CD4-positive, alpha-beta T cell treated with Interleukin-12 subunit alpha and Interleukin-12 subunit beta, for 1 hour (primary cell): ENCODE measurements around the gene DEDD.

ENCODE experiments used
- DNase-seq: peaks from one replicate; pipeline ENCODE4 v3.0.0-alpha.2; 2020

DEDD gene

DNA sequence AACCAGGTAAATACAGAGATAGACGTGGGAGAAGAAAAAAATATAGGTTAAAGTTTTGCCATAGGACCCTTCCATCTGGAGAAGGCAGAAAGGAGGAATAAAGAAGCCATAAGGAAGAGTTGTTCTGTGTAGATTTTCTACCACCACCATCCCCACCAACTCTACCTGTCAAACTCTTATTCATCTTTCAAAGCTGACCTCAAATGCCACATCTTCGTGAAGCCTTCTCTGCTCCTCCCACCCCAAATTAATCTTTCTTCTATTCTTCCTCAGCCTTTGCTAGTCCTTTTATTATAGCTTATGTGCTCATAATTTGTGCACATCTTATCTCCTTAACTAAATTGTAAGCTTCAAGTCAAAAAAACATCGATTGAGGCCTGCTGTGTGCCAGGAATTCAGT lies 41.9 kb downstream of the DEDD start:
- no peak for DNase-seq

DNA sequence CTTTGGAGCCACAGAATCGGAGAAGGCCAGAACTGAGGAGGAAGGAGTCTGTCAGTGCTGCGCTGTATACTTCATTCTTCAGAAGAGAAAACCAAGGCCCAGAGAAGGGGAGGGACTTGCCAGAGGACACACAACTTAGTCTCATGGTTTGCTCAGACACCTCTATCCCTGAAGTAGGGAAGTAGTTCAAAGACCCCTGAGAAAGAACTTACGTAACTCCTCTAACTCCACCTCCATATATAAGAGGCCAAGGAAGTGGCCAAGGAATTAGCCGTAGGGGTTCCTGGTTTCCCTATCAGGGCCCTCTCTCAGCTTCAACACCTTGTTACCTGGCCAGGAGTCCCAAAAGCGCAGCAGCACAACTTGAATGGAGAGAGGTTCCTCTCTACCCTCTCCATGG lies 42.5 kb downstream of the DEDD start:
- DNase-seq: no peak

DNA sequence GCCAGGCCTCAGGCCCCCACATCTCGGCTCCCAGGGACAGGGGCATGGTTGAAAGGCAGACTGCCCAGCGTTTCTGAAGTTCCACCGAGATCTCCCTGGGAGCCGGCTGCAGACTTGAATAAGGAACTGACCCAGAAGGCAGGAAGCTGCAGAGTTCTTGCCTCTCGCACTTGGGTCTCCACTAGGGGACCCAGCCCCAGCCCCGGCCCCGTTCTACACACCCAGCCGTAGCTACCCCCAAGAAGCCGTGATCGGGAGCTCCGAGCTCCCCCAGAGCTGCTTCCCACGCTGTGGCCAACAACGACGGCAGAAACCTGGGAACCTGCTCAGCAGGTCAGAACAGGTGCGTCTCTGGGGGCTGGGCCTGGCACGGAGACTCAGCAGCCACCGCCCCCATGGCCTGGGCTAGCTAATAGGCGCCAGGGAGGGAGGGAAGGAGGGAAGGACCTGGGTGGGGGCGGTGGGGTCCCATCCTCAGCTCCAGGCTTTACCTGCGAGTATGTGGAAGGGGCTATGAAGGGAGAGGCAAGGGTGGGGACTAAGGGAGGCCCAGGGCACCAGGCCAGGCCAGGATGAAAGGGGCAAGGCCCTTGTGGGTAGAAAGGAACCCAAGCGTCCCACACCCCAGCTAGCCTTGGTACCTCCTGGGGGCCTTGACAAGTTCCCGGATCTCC lies 43.1 kb downstream of the DEDD start, which contains the start of gene NECTIN4:
TSS of gene NECTIN4 (minus strand) at position 308 of the 674 bp plus-strand sequence. CDS start at position 46, 262 bp downstream.
- DNase-seq: no peak

DNA sequence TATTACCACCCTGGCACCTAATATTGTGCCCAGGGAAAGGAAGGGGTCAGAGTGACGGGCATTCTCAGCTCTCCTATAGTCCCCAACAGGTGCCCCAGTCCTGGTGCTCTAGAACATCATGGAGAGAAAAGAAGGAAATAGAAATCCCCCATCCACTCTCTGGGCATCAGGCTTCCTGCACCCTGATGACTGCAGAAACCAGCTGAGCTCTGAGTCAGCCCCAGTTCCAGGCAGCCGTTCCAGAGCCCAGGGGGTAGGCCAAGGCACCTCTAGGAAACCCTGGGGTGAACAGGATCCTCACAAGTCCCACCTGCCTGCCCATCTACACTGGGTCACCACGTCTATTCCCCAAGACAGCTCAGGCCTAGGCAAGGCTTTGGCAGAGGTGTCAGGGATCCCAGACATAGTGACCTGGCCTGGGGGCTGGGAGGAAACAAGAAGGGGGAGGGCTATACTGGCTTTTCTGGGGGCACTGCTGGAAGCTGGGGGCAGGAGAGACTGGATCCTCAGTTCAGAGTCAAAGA lies 43.8 kb downstream of the DEDD start:
- no peak for DNase-seq

DNA sequence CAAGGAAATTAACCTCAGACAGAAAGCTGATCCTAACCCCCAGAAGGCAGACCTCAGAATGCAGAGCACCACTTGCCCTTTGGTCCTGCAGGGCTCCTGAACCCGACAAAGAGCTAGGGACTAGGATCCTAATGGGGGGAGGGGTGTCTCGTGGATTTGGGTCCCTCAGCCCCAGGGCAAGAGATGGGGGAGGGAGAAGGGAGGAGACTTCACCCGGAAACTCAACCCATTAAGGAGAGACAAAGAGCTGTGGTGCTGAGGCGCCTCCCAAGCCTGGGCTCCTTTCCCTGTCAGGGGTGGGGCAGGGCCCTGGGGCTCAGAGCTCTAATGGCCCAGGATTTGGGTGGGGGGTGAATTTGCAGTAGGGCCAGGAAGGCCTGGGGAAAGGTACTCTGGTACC lies 46.0 kb downstream of the DEDD start:
- no peak for DNase-seq

DNA sequence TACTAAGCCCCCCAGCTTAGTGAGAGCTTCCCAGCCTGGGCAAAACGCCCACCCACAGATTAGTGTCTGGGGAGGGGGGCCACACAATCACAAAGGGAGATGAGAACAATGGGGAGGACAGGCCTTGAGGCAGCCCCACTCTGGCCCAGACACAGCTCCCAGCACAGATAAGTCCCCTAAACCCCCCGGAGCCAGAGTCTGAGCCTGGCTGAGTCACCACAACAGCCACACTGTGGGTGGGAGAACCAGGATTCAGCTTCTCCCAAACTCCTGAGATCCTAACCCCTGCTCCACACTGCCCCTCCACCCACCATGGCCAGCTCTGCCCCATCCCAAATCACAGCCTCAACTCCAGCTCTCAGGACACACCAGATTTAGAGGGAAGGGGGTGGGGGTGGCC lies 47.3 kb downstream of the DEDD start:
- no peak for DNase-seq

DNA sequence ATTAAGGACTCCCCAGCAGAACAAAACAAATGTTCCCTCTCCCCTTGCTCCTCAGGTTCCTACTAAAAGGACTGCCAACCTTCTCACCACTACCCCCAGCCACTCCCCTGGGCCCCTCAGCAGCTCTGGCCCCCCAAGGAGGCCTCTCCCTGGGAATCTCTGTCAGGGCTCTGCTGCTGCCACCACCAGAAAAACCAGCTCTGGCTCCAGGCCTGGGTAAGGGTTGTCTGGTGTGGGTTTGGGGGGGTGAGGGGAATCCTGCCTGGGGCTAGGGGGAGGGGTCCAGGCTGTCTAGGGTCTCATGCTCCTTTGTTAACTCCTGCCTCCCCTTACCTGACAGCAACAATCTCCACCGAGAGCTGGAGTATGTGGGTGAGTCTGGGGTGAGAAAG lies 47.9 kb downstream of the DEDD start:
- no peak for DNase-seq

DNA sequence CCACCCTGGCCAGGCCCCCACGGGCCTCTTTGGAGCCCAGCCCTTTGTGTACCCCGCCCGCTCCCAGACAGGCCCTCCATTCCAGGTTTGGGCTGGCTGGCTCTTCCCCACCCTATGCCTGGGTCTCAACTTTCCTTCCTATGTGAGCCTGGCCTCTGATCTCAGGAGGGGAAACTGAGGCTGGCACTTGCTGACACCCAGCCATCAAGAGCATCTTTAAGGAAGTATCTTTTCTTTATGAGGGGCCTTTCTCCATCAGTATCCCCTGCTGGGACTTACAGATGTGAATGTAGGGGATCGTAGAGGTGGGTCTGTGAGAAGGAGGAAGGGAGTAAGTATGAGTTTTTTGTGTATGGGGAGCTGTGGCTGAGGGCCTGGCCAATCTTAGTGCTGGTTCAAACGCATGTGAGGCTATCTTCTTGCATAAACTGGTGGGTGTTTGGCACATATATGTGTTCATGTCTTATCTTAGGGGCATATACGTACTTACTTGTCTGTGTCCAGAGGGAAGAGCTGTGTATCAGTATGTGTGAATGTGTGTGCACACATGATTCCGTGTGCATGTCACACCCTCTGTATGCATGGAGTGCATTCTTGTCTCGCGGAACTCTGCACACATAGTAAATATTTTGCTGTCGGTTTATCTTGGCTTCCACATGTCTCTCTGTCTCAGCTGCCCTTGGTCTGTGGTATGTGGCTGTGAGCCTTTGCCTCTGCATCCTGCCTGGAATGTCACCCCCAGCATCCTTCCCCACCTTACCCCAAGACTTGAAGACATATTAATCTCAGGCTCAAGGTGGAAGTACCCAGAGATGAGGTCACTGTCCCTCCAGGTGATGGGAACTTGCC lies 48.5 kb downstream of the DEDD start:
- no peak for DNase-seq

DNA sequence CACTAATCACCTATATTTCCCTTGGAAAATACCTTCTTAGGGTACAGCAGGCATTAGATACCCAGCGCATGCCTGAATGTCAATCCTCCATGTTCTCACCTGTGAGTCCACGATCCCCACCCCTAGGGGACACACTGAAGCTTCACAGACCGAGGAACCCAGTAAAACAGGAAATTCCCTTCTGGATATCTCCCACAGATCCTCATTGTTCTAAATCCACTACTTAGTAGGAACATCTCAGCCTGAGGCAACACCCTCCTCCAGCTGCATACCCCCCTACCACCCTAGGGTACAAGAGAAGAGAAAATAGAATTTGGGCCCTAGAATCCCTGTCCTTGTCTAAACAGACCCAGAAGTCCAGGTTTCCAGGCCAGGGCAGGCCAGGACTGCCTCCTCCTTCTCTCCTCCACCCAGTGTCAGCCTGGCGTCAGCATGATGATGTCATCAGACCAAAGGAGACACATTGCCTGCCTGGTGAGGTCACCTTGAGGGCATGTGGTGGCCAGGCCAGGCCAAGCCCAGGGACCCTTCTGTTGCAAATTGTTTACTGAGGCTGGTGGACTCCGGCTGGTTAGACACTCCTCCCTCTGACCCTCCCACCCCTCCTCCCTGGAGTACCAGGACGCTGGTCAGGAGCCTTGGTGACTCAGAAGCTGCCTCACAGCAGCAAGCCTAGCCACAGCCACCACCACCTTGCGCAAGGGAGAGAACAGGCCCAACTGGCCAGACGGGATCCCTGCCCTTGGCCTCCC lies 49.3 kb downstream of the DEDD start:
- DNase-seq: peak; percentile 26

DNA sequence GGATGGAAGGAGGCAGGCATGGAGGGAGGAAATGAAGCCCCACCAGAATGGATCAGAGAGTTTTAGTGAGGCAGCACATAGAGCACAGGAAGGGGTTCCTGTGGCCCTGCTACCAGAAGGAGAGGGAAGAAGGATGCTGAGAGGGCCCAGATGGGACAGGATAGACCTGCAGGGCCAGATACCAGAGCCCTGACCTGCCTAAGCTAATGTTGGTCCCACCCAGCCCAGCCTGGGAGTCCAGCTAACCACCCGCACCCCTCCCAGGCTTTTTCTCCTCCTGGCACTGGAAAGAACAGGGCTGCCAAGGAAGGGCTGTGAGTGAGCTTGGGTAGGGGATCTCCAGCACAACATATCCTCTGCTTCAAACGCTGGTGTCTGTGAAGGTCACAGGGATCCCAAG lies 50.0 kb downstream of the DEDD start:
- no peak for DNase-seq

DNA sequence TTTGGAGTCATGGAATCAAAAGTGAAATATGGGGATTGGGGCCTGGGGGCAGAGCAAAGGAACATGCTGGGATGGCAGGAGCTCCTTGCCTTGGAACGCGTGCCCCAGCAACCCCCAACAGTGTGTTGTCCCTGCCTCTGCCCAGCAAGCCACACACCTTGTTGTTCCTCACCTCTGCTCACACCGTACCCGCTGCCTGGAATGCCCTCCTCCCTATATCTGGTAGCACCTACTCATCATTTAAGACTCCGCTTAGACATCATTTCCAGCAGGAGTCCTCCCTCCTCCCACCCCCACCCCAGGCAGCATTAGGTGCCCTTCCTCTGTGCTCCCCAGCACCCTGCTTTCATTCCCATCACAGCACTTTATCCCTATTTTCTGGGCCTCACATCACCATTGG lies 50.9 kb downstream of the DEDD start:
- no peak for DNase-seq

DNA sequence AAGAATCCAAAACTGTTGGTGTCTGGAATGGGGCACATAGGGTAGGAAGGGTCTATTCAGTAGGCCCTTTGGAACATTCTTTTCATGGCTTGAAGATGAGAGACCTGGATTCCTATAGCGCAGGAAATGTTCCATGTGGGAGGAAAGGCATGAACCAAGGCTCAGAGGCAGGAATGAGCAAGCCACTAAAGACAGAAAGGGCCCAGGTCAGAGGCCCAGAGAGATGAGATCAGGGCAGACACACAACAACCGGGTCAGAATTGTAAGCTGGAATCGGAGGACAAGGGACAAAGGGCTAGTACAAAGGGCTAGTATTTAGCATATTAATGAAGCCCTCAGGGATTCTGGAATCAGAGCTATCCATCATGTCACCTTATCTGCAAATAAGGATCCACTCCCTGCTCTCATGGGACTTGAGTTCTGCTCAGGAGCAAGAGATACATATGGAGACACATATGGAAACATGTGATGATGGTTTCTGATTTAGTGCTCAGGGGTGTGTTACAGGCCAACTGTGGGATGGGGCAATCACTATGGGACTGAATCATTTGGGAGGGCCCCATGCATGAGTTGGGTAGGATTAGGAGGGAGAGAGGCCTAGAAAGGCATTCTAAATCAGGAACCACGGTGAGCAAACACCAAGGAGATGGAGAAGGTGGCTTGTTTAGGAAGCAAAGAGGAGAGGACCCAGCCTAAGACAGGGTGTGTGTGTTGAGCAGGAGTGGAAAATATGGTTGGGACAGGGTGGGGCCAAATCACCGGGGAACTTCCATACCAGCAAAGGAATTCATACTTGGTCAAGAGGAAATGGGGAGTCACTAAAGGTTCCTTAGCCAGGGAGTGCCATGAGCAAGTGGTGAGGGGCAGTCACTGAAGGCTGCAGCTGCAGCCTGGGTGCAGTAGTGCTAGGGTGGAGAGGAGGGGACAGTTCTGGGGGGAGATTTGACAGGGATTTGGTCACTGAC lies 51.7 kb downstream of the DEDD start:
- DNase-seq: no peak

DNA sequence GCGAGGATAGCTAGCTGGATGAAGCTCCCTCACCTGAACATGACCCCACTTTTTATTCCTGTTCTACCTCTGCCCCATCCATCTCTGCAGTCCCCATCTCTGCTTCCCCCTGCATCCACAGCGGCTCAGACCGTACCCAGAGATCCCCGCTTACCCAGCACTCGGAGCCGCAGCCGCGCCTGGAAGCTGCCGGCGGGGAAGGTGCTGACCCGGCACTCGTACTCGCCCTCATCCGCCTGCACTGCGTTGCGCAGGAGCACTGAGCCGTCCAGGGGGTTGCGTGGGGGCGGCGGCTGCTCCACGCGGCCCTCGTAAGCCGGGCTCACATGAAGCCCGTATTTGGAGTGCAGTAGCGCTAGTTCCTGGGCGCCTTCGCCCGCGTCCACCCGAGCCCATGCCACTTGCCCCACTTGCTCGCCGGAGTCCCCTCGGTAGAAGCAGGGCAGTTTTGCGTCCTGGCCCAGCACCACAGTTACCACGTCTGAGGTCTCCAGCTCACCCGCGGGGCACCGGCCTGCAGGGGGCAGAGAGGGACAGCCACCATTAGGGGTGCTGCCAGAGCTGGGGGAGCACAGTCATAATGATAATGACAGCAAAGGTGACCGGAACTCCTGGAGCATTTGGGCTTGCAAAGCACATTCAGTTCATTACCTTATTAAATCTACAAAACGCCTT lies 52.9 kb downstream of the DEDD start:
- no peak for DNase-seq

DNA sequence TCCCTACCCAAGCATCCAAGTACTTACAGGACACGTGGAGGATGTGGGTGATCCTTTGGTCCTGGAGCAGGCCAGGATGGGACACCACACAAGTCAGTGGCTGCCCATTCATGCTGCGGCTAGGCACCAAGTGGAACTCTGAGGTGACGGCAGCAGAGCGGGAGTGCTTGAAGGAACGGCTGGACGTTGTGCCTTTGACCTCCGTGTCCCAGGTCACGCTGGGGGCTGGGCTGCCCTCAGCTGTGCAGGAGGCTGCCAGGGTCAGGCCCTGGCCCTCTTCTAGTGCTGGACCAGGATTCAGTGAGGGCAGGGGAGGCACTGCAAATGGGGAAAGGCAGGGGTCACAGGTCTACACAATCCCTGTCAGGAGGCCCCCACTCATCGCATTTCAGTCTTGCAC lies 55.0 kb downstream of the DEDD start:
- no peak for DNase-seq

DNA sequence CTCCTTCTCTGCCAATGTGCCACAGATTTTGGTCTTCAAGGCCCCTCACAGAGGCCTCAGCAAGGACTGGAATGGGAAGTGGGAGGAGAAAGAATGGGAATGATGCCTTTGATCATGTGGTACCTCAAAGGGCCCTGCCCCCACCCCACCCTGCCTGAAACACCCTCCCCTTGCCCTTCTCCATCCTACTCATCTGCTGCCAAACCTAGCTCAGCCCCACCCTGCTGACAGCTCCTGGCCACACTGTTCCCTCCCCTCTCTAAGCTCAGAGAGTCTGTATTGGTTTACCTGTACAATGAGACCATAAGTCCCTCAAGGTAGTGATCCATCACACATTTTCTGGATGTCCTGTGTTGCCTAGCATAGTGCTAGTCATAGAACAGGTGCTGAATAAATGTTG lies 56.1 kb downstream of the DEDD start:
- no peak for DNase-seq

DNA sequence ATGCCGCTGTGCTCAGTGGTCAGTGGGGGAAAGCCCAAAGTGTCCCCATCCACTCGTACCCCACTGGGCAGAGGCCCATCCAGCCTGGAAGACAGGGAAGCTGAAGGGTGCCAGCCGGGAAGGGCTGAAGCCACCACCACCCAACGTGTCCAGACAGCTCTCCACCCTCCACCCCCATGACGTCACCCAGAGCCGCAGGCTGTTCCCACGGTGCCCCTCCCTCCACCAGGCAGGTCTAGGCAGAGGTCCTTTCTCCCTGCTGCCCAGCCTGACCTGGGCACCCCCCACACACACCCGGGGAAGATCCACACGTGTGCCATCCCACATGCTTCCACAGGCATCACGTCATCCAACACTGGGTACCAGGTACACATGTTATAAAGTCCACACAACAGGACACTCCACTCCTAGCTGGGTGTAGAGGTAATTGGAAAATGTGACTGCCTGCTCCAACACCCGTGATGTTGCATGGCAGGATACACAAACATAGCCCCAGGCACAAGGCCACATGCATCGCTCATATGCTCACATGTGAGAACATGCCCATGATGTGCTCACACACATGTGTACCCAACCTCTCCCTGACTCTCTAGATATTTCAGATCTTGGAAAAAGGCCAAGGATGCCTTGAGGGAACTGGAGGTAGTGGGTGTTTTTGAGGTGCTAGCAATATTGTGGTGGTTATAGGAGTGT lies 57.6 kb downstream of the DEDD start:
- DNase-seq: no peak

DNA sequence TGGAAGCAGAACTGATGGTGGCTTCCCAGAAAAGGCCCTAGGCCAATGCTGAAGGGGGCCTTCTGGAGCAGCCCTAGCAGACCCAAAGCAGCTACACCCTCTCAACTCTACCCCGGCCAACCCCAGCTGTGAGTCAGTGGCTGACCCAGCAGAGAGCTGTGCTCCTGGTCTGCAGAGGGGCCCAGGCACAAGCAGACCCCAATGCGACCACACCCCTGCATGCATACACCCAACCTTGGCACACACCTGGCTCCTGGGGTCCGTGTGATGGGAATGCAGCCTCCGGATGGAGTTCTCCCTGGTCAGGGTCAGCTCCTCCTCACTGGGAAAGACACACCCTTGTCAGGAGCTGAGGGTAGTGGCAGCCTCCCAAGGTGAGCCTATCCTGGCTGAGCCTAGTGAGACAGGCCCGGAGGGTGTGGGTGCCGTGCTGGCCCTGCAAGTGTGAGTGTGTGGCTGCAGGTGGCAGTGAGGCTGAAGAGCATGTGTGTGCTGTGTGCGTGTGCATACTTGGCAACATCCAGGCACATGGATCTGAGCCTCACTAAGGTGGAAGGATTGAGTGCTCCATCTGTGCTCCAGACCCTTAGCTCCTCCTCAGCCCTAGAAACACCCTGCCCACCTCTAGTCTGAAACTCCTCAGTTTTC lies 58.9 kb downstream of the DEDD start:
- no peak for DNase-seq

DNA sequence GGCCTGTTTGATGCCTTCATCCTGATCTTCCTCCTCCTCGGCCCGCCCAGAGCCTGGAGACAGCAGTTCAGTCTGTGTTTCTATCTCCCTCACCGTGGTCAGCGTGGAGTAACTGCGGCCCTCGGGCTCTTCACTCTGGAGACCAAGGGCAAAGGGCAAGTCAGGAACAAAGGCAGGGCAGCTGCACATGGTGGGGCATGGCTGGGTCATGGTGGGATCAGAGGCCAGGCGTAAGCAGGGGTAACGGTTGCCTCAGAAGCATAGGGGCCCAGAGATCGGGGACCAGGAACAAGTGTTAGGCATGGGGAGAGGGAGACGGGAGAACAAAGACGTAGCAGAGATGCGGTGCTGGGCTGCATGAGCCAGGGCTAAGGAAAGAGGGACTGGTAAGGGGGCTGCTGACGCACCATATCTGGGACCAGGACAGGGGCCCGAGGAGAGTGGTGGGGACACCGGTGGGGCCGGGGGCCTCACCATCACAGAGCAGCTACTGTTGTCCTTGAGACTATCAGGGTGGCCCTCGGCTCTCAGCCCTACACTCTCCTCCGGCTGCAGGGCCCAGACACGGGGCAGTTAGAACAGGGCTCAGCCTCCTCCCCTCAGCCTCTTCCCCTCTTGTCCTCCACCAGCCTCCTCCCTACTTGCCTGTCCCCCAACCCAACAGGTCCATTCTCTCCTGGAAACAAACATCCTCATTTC lies 59.6 kb downstream of the DEDD start:
- DNase-seq: no peak

DNA sequence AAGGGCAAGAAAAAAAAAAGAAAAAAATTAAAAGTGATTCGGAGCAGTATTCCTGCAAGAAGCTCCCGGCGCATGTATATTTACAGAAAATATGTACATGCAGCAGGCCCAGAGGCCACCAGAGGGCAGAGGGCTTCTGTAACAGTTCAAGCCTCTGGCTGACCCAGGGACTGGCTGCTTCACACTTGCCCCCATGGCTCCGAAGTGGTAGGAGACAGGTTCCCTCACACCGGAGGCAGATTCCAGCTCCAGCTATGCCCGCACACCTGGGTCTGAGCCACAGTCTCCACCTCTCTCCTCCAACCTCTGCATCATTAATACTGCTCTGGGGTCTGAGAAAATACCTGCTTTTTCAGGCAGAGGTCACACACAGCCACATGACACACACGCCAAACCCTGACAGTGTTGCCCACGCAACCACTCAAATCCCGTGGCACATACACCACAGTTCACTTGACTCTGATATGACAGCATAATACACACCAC lies 60.5 kb downstream of the DEDD start:
- peak; percentile 63 for DNase-seq
